Fibroblast of villous mesenchyme (primary cell): Measurements from ENCODE around the gene TMEM200A. TPM values are rescaled to one million over a fixed set of nuclear protein-coding genes. Genes with fewer than 3 reads are reported as not detected.
A peak's percentile ranks its signal among the peaks of the same experiment; 100 is the strongest.
"Not testable (repeated sequence)": the region's sequence is repeated elsewhere in the genome, so short reads cannot be mapped to it uniquely, and the experiment has no call there.

ENCODE experiments used
- DNase-seq: peaks from one replicate; pipeline ENCODE4 v3.0.0-alpha.2; 2010; ENCODE audit warnings: low read depth
- H3K4me3 ChIP-seq: 2 replicates; pipeline ENCODE4 v1.5.1; 2011; ENCODE audit warnings: low read depth, mild to moderate bottlenecking, low read length
- total RNA-seq: library from RNA; depleted of rRNA; stranded (reverse); fragments of >200 nt; gene quantifications from 2 replicates; pipeline ENCODE4 v1.2.3, GENCODE V29; 2012
- TF ChIP-seq, protein P1 (sequence below): IDR thresholded peaks from 2 replicates; pipeline ENCODE4 v1.5.1; 2012; ENCODE audit warnings: low read depth, mild to moderate bottlenecking, low read length; ENCODE audit not compliant: insufficient read depth

TMEM200A gene
- total RNA-seq = 43.6 and 47.7 TPM in 2 replicates

DNA sequence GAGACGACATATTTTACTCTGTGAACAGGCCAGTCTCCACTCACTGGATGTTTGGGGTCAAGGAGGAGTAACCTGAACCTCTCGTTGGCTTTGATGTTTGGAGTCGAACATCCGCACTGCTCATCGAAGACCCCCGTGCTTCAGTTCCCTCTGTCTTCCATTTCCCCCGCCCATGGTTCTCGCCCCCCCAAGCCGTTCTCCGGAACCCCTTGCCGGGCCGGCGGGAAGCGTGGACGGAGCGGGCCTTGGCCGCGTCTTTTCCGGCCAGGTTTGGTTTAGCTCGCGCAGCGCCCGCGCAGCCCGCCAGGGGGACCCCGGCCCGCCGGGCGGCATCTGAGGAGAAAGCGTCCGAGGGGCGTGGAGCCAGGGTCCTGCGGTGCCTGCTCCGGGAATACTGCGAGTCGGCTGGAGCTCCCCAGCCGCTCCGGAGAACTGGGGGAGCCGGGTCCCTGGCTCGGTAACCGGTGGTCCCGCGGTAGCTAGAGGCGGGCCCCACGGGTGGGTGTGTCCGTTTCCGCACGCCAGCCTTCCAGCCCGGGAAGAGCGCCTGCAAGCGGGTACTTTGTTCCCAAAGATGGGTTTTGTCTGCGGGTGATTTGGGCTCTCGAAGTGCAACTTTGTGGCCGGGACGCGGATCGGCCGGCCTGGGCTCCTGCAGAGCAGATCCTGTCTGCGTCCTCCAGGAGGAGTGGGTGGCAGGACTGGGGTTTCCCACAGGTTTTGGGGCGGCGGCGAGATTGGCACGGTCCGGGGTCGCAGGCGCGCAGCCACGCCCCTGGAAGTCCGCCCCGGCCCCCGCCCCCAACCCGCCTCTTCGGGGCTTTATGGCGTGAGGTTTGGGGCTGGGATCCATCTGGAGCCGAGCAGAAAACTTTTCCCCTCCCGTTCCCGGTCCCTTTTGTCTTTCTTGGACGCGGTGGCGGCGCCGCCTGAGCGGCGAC, at the start of gene TMEM200A:
Gene TMEM200A (plus strand): TSS at position 852 of the 941 bp plus-strand sequence. CDS start 74,406 bp downstream, outside the sequence.
- TF ChIP-seq, protein P1, sequence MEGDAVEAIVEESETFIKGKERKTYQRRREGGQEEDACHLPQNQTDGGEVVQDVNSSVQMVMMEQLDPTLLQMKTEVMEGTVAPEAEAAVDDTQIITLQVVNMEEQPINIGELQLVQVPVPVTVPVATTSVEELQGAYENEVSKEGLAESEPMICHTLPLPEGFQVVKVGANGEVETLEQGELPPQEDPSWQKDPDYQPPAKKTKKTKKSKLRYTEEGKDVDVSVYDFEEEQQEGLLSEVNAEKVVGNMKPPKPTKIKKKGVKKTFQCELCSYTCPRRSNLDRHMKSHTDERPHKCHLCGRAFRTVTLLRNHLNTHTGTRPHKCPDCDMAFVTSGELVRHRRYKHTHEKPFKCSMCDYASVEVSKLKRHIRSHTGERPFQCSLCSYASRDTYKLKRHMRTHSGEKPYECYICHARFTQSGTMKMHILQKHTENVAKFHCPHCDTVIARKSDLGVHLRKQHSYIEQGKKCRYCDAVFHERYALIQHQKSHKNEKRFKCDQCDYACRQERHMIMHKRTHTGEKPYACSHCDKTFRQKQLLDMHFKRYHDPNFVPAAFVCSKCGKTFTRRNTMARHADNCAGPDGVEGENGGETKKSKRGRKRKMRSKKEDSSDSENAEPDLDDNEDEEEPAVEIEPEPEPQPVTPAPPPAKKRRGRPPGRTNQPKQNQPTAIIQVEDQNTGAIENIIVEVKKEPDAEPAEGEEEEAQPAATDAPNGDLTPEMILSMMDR = peak; percentile 96
- H3K4me3 ChIP-seq = peak within 1 kb of the TSS; percentile 78
- peak; percentile 76 for DNase-seq

DNA sequence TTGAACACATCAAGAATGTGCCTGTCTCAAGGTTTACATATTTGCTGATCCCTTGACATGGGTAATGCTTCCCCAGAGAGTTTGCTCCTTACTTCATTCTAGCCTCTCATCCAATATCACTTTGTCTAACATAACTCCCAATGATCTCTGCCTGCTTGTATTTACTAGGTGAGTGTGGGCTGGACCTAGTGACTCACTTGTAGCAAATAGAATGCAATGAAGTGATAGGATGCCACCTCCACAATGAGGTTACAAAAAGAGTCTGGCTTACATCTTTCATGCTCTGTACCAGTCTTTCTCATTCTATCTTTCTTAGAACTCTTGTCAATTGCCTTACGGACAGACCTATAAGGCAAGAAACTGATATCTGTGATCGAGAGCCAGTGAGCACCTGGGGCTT, 44.9 kb upstream of the TMEM200A start:
- no peak overlapping the region for H3K4me3 ChIP-seq
- TF ChIP-seq, protein P1 = no peak
- no peak for DNase-seq

DNA sequence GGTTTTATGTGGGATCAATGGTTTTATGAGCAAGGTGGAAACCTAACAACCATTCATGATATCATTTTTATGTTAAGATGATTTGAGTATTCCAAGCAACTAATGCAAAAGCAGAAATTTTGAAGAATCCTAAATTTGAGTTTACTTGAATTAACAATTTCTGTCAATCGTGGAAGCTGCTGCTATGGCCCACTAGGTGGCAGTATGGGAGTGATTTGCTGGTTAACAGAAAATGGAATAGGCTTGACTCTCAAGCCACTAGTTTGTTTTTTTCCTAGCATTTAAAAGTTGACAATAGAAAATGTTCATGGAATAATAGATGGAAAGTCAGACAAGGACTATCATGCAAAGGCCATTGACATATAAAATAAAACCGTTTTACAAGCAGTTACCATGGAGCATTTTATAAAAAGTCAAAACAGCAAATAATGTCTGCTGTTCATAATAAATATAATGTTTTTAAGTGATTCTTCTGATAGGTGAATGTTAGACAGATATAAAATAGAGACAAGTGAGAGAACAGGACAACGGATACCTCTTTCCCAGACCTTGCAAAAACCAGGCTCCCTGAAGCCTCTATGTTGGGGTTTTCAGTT, 43.0 kb upstream of the TMEM200A start:
- no peak overlapping the region for H3K4me3 ChIP-seq
- peak; percentile 83 for DNase-seq
- TF ChIP-seq, protein P1 = peak; percentile 87

DNA sequence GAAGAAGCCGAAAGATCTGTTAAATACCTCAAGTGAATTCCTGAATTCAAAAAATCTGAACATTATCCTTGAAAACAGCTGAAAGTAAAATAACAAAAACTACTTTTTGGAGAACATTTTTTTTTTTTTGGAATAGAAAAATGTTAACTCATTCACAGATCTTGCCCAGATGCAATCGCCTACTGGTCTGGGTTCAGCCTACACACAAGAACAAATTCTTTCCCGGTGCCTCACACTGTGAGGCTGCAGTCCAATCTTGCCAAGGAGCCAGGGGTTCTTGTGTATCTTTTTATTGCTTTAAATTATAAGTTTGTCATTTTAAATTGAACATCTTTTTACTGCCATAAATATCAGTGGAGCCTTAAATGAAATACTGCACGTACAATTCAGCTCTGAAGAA, 41.2 kb upstream of the TMEM200A start:
- TF ChIP-seq, protein P1 = no peak
- H3K4me3 ChIP-seq = no peak overlapping the region
- peak; percentile 55 for DNase-seq

DNA sequence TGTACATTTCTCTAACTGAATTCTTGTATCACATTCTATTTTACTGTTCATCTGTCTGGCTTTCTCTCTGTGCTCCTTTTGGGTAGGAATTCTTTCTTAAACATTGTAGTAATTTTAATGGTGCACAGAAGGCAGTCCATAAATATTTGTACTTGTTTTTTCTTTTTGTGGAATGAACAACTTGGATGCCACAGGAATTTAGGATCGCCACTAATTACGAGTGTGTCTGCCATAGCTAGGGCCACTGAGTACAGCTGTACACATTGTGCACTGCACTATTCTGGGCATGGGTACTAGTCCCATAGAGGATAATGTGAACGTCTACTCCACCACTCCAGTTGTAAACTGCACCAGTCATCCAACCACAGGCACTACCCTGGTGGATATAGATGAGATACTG, 39.3 kb upstream of the TMEM200A start:
- TF ChIP-seq, protein P1 = no peak
- no peak overlapping the region for H3K4me3 ChIP-seq
- peak; percentile 38 for DNase-seq

DNA sequence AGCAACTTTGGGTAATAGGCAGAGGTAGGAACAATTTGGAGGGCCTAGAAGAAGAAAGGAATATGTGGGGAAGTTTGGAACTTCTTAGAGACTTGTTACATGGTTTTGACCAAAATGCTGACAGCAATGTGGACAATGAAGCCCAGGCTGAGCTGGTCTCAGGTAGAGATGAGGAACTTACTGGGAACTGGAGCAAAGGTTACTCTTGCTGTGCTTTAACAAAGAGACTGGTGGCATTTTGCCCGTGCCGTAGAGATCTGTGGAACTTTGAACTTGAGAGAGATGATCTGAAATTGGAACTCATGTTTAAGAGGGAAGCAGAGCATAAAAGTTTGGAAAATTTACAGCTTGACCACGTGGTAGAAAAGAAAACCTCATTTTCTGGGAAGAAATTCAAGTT, 28.3 kb upstream of the TMEM200A start:
- TF ChIP-seq, protein P1 = no peak
- DNase-seq = no peak
- H3K4me3 ChIP-seq = no peak overlapping the region

DNA sequence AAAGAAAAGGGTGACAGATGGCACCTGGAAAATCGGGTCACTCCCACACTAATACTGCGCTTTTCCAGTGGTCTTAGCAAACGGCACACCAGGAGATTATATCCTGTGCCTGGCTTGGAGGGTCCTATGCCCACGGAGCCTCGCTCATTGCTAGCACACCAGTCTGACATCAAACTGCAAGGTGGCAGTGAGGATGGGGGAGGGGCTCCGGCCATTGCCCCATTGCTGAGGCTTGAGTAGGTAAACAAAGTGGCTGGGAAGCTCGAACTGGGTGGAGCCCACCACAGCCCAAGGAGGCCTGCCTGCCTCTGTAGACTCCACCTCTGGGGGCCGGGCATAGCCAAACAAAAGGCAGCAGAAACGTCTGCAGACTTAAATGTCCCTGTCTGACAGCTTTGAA, 19.5 kb upstream of the TMEM200A start:
- not testable (repeated sequence) for H3K4me3 ChIP-seq, DNase-seq
